GM19452 (cell line): ENCODE results near the gene RUVBL1.

ENCODE experiments used
- ATAC-seq: cut with Tn5 transposase; IDR thresholded peaks from one replicate; pipeline ENCODE4 v1.9.1; 2021; ENCODE audit not compliant: unreplicated experiment

The RUVBL1 gene

GRCh38 chr3:128083396-128083795, 40.2 kb downstream of the RUVBL1 start:
- ATAC-seq = no peak

GRCh38 chr3:128082546-128082945, 41.1 kb downstream of the RUVBL1 start:
- ATAC-seq = no peak

GRCh38 chr3:128081846-128082245, 41.8 kb downstream of the RUVBL1 start:
- no peak for ATAC-seq

GRCh38 chr3:128081226-128081625, 42.4 kb downstream of the RUVBL1 start:
- no peak for ATAC-seq

- ATAC-seq = no peak
Measured at GRCh38 chr3:128080323-128081080, 43.1 kb downstream of the RUVBL1 start.

GRCh38 chr3:128079823-128080222, 43.8 kb downstream of the RUVBL1 start:
- no peak for ATAC-seq

GRCh38 chr3:128078875-128079274, 44.7 kb downstream of the RUVBL1 start:
- no peak for ATAC-seq

GRCh38 chr3:128078322-128078721, 45.3 kb downstream of the RUVBL1 start:
- no peak for ATAC-seq

- no peak for ATAC-seq
Measured at GRCh38 chr3:128077665-128078064, 45.9 kb downstream of the RUVBL1 start.

- no peak for ATAC-seq
Measured at GRCh38 chr3:128077202-128077624, 46.4 kb downstream of the RUVBL1 start.

- ATAC-seq = no peak
Measured at GRCh38 chr3:128076483-128077201, 47.0 kb downstream of the RUVBL1 start.

GRCh38 chr3:128075522-128076482, 47.8 kb downstream of the RUVBL1 start:
- peak; percentile 57 for ATAC-seq

- ATAC-seq = no peak
Measured at GRCh38 chr3:128074851-128075521, 48.6 kb downstream of the RUVBL1 start.

GRCh38 chr3:128073807-128074206, 49.8 kb downstream of the RUVBL1 start:
- ATAC-seq = no peak

GRCh38 chr3:128073185-128073725, 50.4 kb downstream of the RUVBL1 start:
- ATAC-seq = no peak

- no peak for ATAC-seq
Measured at GRCh38 chr3:128072454-128073184, 51.0 kb downstream of the RUVBL1 start.

- no peak for ATAC-seq
Measured at GRCh38 chr3:128071771-128072453, 51.7 kb downstream of the RUVBL1 start.

- ATAC-seq = no peak
Measured at GRCh38 chr3:128070898-128071591, 52.6 kb downstream of the RUVBL1 start.

GRCh38 chr3:128069271-128069670, 54.3 kb downstream of the RUVBL1 start:
- no peak for ATAC-seq
